GM23338 (cell line): ENCODE results near the gene GSTP1. TPM values are rescaled to one million over a fixed set of nuclear protein-coding genes. Genes with fewer than 3 reads are reported as not detected.

Experiments
- ATAC-seq: fragments of 200-7000 bp; cut with Tn5 transposase; 3 replicates; pipeline ENCODE4 v1.9.1; 2020
- DNase-seq: peaks from one replicate; pipeline ENCODE4 v3.0.0-alpha.2; 2015; ENCODE audit warnings: low spot score
- H2AFZ ChIP-seq: fragments of 200-600 bp; sonication (generic); 2 replicates; pipeline ENCODE4 v1.8.0; 2016; ENCODE audit warnings: antibody characterized with exemption, mild to moderate bottlenecking, moderate library complexity
- H3F3A ChIP-seq: fragments of 200-600 bp; sonication (generic); replicated peaks from 2 replicates; pipeline ENCODE4 v1.8.0; 2017; ENCODE audit warnings: antibody characterized with exemption, mixed run types, low read depth
- H3K27ac ChIP-seq: fragments of 200-600 bp; sonication (generic); 2 replicates; pipeline ENCODE4 v1.6.1; 2016; ENCODE audit warnings: low read depth
- H3K27me3 ChIP-seq: fragments of 200-600 bp; sonication (generic); 2 replicates; pipeline ENCODE4 v1.8.0; 2016; ENCODE audit warnings: mild to moderate bottlenecking, mixed run types, moderate library complexity; ENCODE audit not compliant: insufficient read depth
- H3K36me3 ChIP-seq: fragments of 200-600 bp; sonication (generic); 2 replicates; pipeline ENCODE4 v1.8.0; 2016; ENCODE audit warnings: mild to moderate bottlenecking; ENCODE audit not compliant: insufficient read depth
- H3K4me1 ChIP-seq: fragments of 200-600 bp; sonication (generic); 2 replicates; pipeline ENCODE4 v1.8.0; 2016; ENCODE audit warnings: mild to moderate bottlenecking, moderate library complexity; ENCODE audit not compliant: insufficient read depth
- H3K4me2 ChIP-seq: fragments of 200-600 bp; sonication (generic); 2 replicates; pipeline ENCODE4 v1.7.1; 2017; ENCODE audit warnings: mixed run types
- H3K4me3 ChIP-seq: fragments of 200-600 bp; sonication (generic); 2 replicates; pipeline ENCODE4 v1.6.1; 2016; ENCODE audit warnings: mixed run types
- H3K79me2 ChIP-seq: fragments of 200-600 bp; sonication (generic); replicated peaks from 2 replicates; pipeline ENCODE4 v1.8.0; 2017; ENCODE audit warnings: mild to moderate bottlenecking; ENCODE audit not compliant: insufficient read depth
- H3K9me2 ChIP-seq: fragments of 200-600 bp; sonication (generic); 2 replicates; pipeline ENCODE4 v1.8.0; 2017; ENCODE audit not compliant: insufficient read depth
- H4K20me1 ChIP-seq: fragments of 200-600 bp; sonication (generic); replicated peaks from 2 replicates; pipeline ENCODE4 v1.8.0; 2017; ENCODE audit warnings: mild to moderate bottlenecking; ENCODE audit not compliant: insufficient read depth
- H3K27ac Mint-ChIP-seq: 2 replicates; pipeline ENCODE4 v1.8.0; 2020; ENCODE audit warnings: inconsistent platforms, mild to moderate bottlenecking, moderate library complexity, mixed read lengths
- H3K27me3 Mint-ChIP-seq: 3 replicates; pipeline ENCODE4 v1.8.0; 2022; ENCODE audit warnings: low read depth, mild to moderate bottlenecking, moderate library complexity, mixed read lengths, inconsistent platforms; ENCODE audit not compliant: insufficient read depth, poor library complexity
- H3K36me3 Mint-ChIP-seq: 3 replicates; pipeline ENCODE4 v1.8.0; 2021; ENCODE audit warnings: low read depth, mild to moderate bottlenecking, inconsistent platforms, moderate library complexity, mixed read lengths
- H3K4me1 Mint-ChIP-seq: 3 replicates; pipeline ENCODE4 v1.8.0; 2020; ENCODE audit warnings: mild to moderate bottlenecking, inconsistent platforms, mixed read lengths
- H3K4me3 Mint-ChIP-seq: 3 replicates; pipeline ENCODE4 v1.8.0; 2021; ENCODE audit warnings: moderate library complexity, mild to moderate bottlenecking, inconsistent platforms, mixed read lengths
- H3K9me3 Mint-ChIP-seq: 3 replicates; pipeline ENCODE4 v1.8.0; 2020; ENCODE audit warnings: moderate library complexity, mild to moderate bottlenecking, inconsistent platforms, mixed read lengths
- CREB1 ChIP-seq: fragments of 250-450 bp; sonication (Bioruptor Pico); IDR thresholded peaks from 2 replicates; pipeline ENCODE4 v1.5.0; 2020; ENCODE audit warnings: low read depth, mild to moderate bottlenecking, moderate library complexity
- CTCF ChIP-seq, 2 experiments: fragments of 200-600 bp in 1 of 2; sonication (generic) in 1 of 2; conservative IDR thresholded peaks; 2 replicates each; pipeline versions ENCODE4 v1.5.1 to v1.6.1; 2016 to 2017; ENCODE audit warnings: antibody characterized with exemption in 2 of 2, low read depth in 2 of 2, mild to moderate bottlenecking in 2 of 2, moderate library complexity in 1 of 2
- ETS1 ChIP-seq: IDR thresholded peaks from 2 replicates; pipeline ENCODE4 v1.6.1; 2016; ENCODE audit warnings: antibody characterized with exemption
- EZH2 ChIP-seq: fragments of 200-600 bp; sonication (generic); IDR thresholded peaks from one replicate; pipeline ENCODE4 v1.8.0; 2017; ENCODE audit warnings: antibody characterized with exemption, mild to moderate bottlenecking, low read depth; ENCODE audit not compliant: unreplicated experiment
- EZH2phosphoT487 ChIP-seq: fragments of 200-600 bp; sonication (generic); IDR thresholded peaks from one replicate; pipeline ENCODE4 v1.8.1; 2018; ENCODE audit warnings: antibody characterized with exemption; ENCODE audit not compliant: unreplicated experiment
- JUNB ChIP-seq: IDR thresholded peaks from one replicate; pipeline ENCODE4 v1.6.1; 2016; ENCODE audit warnings: antibody characterized with exemption; ENCODE audit not compliant: unreplicated experiment
- NANOG ChIP-seq: IDR thresholded peaks from 2 replicates; pipeline ENCODE4 v1.6.1; 2016; ENCODE audit warnings: antibody characterized with exemption, borderline replicate concordance
- POLR2AphosphoS5 ChIP-seq: IDR thresholded peaks from 2 replicates; pipeline ENCODE4 v1.6.1; 2016; ENCODE audit warnings: antibody characterized with exemption, low read depth
- REST ChIP-seq: IDR thresholded peaks from one replicate; pipeline ENCODE4 v1.6.1; 2018; ENCODE audit warnings: antibody characterized with exemption; ENCODE audit not compliant: unreplicated experiment
- STAT1 ChIP-seq: IDR thresholded peaks from one replicate; pipeline ENCODE4 v1.6.1; 2016; ENCODE audit warnings: antibody characterized with exemption; ENCODE audit not compliant: unreplicated experiment
- ZNF114 ChIP-seq: fragments of 250-450 bp; sonication (Bioruptor Pico); IDR thresholded peaks from 2 replicates; pipeline ENCODE4 v1.5.0; 2020; ENCODE audit warnings: mild to moderate bottlenecking, moderate library complexity
- ZNF331 ChIP-seq: fragments of 250-450 bp; sonication (Bioruptor Pico); IDR thresholded peaks from 2 replicates; pipeline ENCODE4 v1.5.0; 2020; ENCODE audit warnings: low read depth, mild to moderate bottlenecking, moderate library complexity
- ZNF462 ChIP-seq: fragments of 250-450 bp; sonication (Bioruptor Pico); IDR thresholded peaks from 2 replicates; pipeline ENCODE4 v1.5.0; 2020; ENCODE audit warnings: mild to moderate bottlenecking, moderate library complexity
- polyA plus RNA-seq: library from polyadenylated mRNA; unstranded; fragments of >200 nt; fragmentation: Nextera tagmentation; extraction: Ambion mirVana; gene quantifications from 2 replicates; pipeline ENCODE4 v1.2.1, GENCODE V29; 2016
- total RNA-seq: library from RNA; depleted of rRNA; stranded (reverse); fragments of >200 nt; shearing (Covaris generic); gene quantifications from 2 replicates; pipeline ENCODE4 v1.2.3, GENCODE V29; 2014

GSTP1 gene
- total and polyA plus RNA-seq, 2 experiments from 2014 or later = 1,776 to 1,881 TPM

- no peaks in the 10 kb centered on the region for H3F3A ChIP-seq
- H3K4me3 Mint-ChIP-seq = no peak overlapping the region; the same call in 2 of the 3 replicates
- H3K4me1 Mint-ChIP-seq = peaks cover 14% of the 10 kb centered on the region
- no peaks in the 10 kb centered on the region for H4K20me1 ChIP-seq
- H3K4me2 ChIP-seq = peak overlapping the region; percentile 8; the same call in 1 of the 2 replicates
- peak overlapping the region; percentile 52 for H2AFZ ChIP-seq
- peaks cover 14% of the 10 kb centered on the region for H3K4me1 ChIP-seq
- TF ChIP-seq ZNF331 (CRISPR knock-in tag) = no peak
- no peak for TF ChIP-seq STAT1
- no peak for TF ChIP-seq NANOG
- TF ChIP-seq ETS1 = no peak
- no peak for TF ChIP-seq POLR2AphosphoS5
- TF ChIP-seq EZH2phosphoT487 = no peak
- no peak for TF ChIP-seq JUNB
- TF ChIP-seq ZNF114 (CRISPR knock-in tag) = no peak
- TF ChIP-seq CTCF (conservative IDR thresholded peaks at IDR 0.05; ENCODE audit: low read depth in 2 of 2) = no peak
- no peak for TF ChIP-seq REST
- TF ChIP-seq CREB1 (CRISPR knock-in tag) = no peak
- no peak for TF ChIP-seq ZNF462 (CRISPR knock-in tag)
- no peak for TF ChIP-seq EZH2
- H3K27ac Mint-ChIP-seq = no peak overlapping the region
- H3K36me3 ChIP-seq = no peaks in the 10 kb centered on the region
- no peak overlapping the region for H3K4me3 ChIP-seq
- ATAC-seq (no peak), DNase-seq (no peak)
- no peaks in the 10 kb centered on the region; the same call in 2 of the 3 replicates for H3K9me3 Mint-ChIP-seq
- H3K27me3 Mint-ChIP-seq = peaks cover 4% of the 10 kb centered on the region
- no peaks in the 10 kb centered on the region for H3K9me2 ChIP-seq
- no peaks in the 10 kb centered on the region for H3K36me3 Mint-ChIP-seq
- no peaks in the 10 kb centered on the region for H3K27me3 ChIP-seq
- H3K27ac ChIP-seq = peak overlapping the region; percentile 11; the same call in 1 of the 2 replicates
- no peaks in the 10 kb centered on the region for H3K79me2 ChIP-seq
Observed at GRCh38 chr11:67562963-67563704, 20.5 kb upstream of the GSTP1 start.
